ENCODE data around the gene CD69.
"Not testable (repeated sequence)": the region's sequence is repeated elsewhere in the genome, so short reads cannot be mapped to it uniquely, and the experiment has no call there.

The CD69 gene

GRCh38 chr12:9730591-9730990, 30.1 kb downstream of the CD69 start:
- TF ChIP-seq ZNF274 (IDR thresholded peaks at IDR 0.05; ENCODE audit: low read depth, low read length): no peak
- peak overlapping the region; percentile 99 for H3K4me3 ChIP-seq (ENCODE audit: low read length)

GRCh38 chr12:9730011-9730410, 30.7 kb downstream of the CD69 start:
- no peak for TF ChIP-seq ZNF274 (IDR thresholded peaks at IDR 0.05; ENCODE audit: low read depth, low read length)
- H3K4me3 ChIP-seq (ENCODE audit: low read length): peak overlapping the region; percentile 99; the same call in 1 of the 2 replicates

GRCh38 chr12:9729082-9729481, 31.6 kb downstream of the CD69 start:
- peak overlapping the region; percentile 22; the same call in 1 of the 2 replicates for H3K4me3 ChIP-seq (ENCODE audit: low read length)
- TF ChIP-seq ZNF274 (IDR thresholded peaks at IDR 0.05; ENCODE audit: low read depth, low read length): no peak

GRCh38 chr12:9727813-9728212, 32.9 kb downstream of the CD69 start:
- TF ChIP-seq ZNF274 (IDR thresholded peaks at IDR 0.05; ENCODE audit: low read depth, low read length): no peak
- H3K4me3 ChIP-seq (ENCODE audit: low read length): no peak overlapping the region

GRCh38 chr12:9725213-9725870, 35.4 kb downstream of the CD69 start:
- no peak overlapping the region for H3K4me3 ChIP-seq (ENCODE audit: low read length)
- no peak for TF ChIP-seq ZNF274 (IDR thresholded peaks at IDR 0.05; ENCODE audit: low read depth, low read length)

GRCh38 chr12:9724023-9724422, 36.7 kb downstream of the CD69 start:
- H3K4me3 ChIP-seq (ENCODE audit: low read length): peak overlapping the region; percentile 67; the same call in 1 of the 2 replicates
- TF ChIP-seq ZNF274 (IDR thresholded peaks at IDR 0.05; ENCODE audit: low read depth, low read length): no peak

- no peak overlapping the region; the same call in 1 of the 2 replicates for H3K4me3 ChIP-seq (ENCODE audit: low read length)
Observed at GRCh38 chr12:9721394-9722092, 39.2 kb downstream of the CD69 start.

GRCh38 chr12:9719790-9720189, 40.9 kb downstream of the CD69 start:
- peak overlapping the region; percentile 21; the same call in 1 of the 2 replicates for H3K4me3 ChIP-seq (ENCODE audit: low read length)
- no peak for TF ChIP-seq ZNF274 (IDR thresholded peaks at IDR 0.05; ENCODE audit: low read depth, low read length)

More at GRCh38 chr12:9721394-9722092, 39.2 kb downstream of the CD69 start:
- TF ChIP-seq ZNF274 (IDR thresholded peaks at IDR 0.05; ENCODE audit: low read depth, low read length): no peak

DNA sequence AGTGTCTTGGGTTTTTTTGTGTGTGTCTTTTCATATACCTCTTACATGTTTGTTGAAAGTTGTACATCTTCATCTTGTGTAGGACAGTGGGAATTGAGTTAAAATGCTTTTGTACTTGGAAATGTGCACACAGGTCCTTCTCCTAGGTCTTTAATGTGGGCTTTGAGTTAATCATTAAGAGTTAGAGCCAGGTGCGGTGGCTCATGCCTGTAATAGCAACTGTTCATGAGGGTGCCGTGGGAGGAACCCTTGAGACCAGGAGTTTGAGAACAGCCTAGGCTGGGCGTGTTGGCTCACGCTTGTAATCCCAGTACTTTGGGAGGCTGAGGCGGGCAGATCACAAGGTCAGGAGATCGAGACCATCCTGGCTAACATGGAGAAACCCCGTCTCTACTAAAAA, 41.7 kb downstream of the CD69 start:
- no peak for TF ChIP-seq ZNF274 (IDR thresholded peaks at IDR 0.05; ENCODE audit: low read depth, low read length)
- peak overlapping the region; percentile 21; the same call in 1 of the 2 replicates for H3K4me3 ChIP-seq (ENCODE audit: low read length)

DNA sequence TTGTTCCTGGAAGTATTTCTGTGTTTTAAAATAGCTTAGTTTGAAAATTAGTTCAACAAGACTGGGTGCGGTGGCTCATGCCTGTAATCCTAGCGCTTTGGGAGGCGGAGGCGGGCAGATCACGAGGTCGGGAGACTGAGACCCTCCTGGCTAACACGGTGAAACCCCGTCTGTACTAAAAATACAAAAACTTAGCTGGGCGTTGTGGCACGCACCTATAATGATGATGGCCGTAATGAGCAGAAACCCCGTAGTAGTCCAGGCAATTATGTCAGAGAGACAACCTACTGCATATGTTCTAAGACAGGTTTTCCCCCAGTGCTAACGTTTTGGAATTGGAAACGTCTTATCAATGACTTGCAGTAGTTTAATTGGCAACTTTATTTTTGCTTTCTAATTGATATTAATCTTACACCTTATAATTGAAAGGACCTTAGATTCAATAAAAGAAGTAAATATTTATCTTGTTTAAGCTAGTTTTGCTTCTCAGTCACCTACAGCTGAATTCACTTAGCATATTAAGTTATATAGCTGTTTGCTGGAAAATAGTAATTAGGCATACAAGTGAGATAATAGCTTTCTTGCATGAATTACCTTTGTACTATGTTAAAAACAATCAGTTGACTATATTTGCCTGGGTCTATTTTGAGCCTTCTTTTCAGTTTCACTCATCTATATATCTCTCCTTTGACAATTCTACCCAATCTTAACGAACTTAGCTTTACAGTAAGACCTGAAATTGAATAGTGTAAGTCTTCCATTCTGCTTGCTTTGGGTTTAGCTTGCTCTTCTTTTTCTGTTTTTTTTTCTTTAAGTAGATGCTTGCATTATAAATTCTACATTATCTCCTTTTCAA, 43.4 kb downstream of the CD69 start:
- no peak for TF ChIP-seq ZNF274 (IDR thresholded peaks at IDR 0.05; ENCODE audit: low read depth, low read length)
- no peak overlapping the region; the same call in 1 of the 2 replicates for H3K4me3 ChIP-seq (ENCODE audit: low read length)

- H3K4me3 ChIP-seq (ENCODE audit: low read length): not testable (repeated sequence)
Observed at GRCh38 chr12:9713032-9713558, 47.6 kb downstream of the CD69 start.

- no peak overlapping the region for H3K4me3 ChIP-seq (ENCODE audit: low read length)
- no peak for TF ChIP-seq ZNF274 (IDR thresholded peaks at IDR 0.05; ENCODE audit: low read depth, low read length)
Observed at GRCh38 chr12:9711664-9712063, 49.0 kb downstream of the CD69 start.

- TF ChIP-seq ZNF274 (IDR thresholded peaks at IDR 0.05; ENCODE audit: low read depth, low read length): no peak
- no peak overlapping the region for H3K4me3 ChIP-seq (ENCODE audit: low read length)
Observed at GRCh38 chr12:9710584-9711375, 49.9 kb downstream of the CD69 start.

All from GM08714 (cell line).